ENCODE data around the gene DOCK9. TPM values are rescaled to one million over a fixed set of nuclear protein-coding genes. Genes with fewer than 3 reads are reported as not detected.

Gene DOCK9
- total RNA-seq, 6 experiments from 2014 or later, result 21.8 to 30.5 (median 25.5) TPM

DNA sequence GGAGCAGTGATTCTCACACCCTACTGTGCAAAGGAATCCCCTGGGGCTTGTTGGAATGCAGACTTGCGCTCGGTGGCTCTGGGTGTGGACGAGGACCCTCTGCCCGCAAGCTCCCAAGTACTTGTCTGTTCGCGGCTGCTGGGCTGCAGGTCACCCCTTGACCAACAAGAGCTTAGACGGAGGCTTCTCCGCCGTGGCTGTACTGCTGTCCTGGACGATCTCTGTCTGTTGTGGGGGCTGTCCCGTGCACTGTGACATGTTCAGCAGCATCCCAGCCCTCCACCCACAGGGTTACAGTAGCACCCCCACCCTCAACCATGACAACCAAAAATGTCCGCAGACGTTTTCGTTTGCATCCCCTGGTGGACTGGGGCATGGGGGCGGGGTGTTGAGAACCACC lies 202.5 kb downstream of the DOCK9 start:
- TF ChIP-seq, protein P1, sequence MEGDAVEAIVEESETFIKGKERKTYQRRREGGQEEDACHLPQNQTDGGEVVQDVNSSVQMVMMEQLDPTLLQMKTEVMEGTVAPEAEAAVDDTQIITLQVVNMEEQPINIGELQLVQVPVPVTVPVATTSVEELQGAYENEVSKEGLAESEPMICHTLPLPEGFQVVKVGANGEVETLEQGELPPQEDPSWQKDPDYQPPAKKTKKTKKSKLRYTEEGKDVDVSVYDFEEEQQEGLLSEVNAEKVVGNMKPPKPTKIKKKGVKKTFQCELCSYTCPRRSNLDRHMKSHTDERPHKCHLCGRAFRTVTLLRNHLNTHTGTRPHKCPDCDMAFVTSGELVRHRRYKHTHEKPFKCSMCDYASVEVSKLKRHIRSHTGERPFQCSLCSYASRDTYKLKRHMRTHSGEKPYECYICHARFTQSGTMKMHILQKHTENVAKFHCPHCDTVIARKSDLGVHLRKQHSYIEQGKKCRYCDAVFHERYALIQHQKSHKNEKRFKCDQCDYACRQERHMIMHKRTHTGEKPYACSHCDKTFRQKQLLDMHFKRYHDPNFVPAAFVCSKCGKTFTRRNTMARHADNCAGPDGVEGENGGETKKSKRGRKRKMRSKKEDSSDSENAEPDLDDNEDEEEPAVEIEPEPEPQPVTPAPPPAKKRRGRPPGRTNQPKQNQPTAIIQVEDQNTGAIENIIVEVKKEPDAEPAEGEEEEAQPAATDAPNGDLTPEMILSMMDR (IDR thresholded peaks at IDR 0.05), result no peak
- H3K27ac Mint-ChIP-seq, result no peak overlapping the region
- peaks cover 17% of the 10 kb centered on the region for H3K4me1 Mint-ChIP-seq (ENCODE audit: low read depth)
- H3K4me3 Mint-ChIP-seq, result no peak overlapping the region
- H3K36me3 Mint-ChIP-seq (ENCODE audit: low read depth), result peaks cover 12% of the 10 kb centered on the region
- H3K9me3 Mint-ChIP-seq, result peaks cover 17% of the 10 kb centered on the region
- peaks cover 26% of the 10 kb centered on the region for H3K27me3 Mint-ChIP-seq (ENCODE audit: insufficient read depth)
- DNase-seq, result no peak

DNA sequence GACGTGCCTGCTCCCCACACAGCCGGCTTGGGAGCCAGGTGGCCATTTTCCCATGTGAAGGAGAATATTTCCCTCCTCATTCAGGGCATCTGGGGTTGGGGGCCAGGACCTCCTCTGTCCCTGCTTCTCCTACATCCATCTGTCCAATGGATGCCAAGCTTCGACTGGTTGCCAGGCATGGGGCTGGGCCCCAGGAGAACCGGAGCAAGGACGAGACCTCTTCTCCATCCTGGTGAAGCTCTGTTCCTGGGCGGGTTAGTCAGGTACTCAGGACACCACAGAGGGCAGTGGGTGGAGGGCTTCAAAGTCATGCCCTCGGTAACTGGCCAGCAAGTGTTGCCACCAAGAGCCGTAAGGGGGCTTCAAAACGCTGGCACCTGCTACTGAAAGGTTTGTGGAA lies 203.1 kb downstream of the DOCK9 start:
- peaks cover 17% of the 10 kb centered on the region for H3K4me1 Mint-ChIP-seq (ENCODE audit: low read depth)
- H3K36me3 Mint-ChIP-seq (ENCODE audit: low read depth), result peaks cover 19% of the 10 kb centered on the region
- TF ChIP-seq, protein P1 (IDR thresholded peaks at IDR 0.05), result no peak
- H3K27ac Mint-ChIP-seq, result no peak overlapping the region
- no peak overlapping the region for H3K4me3 Mint-ChIP-seq
- H3K9me3 Mint-ChIP-seq, result peaks cover 23% of the 10 kb centered on the region
- H3K27me3 Mint-ChIP-seq (ENCODE audit: insufficient read depth), result peaks cover 31% of the 10 kb centered on the region
- no peak for DNase-seq

DNA sequence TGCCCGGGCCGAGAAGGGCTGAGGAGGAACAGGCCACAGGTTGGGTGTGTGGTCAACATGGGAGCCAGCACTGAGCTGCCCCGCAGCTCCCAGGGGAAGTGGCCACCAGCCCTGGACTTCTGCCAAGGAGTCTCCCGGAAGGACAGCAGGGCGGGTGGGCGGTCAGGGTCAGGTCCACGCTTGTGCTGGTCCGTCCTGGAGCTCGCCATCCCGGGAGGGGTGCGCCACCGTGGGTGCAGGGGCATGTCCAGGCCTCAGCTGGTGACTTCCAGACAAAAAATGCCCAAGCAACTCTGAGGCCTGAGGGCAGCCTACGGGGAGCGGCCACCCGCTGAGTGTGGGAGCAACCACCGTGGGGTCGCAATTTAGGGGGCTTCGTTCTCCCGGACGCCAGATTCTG lies 203.9 kb downstream of the DOCK9 start:
- no peak for DNase-seq
- no peak overlapping the region for H3K27ac Mint-ChIP-seq
- peaks cover 32% of the 10 kb centered on the region for H3K9me3 Mint-ChIP-seq
- H3K4me3 Mint-ChIP-seq, result no peak overlapping the region
- H3K27me3 Mint-ChIP-seq (ENCODE audit: insufficient read depth), result peaks cover 37% of the 10 kb centered on the region
- TF ChIP-seq, protein P1 (IDR thresholded peaks at IDR 0.05), result no peak
- H3K36me3 Mint-ChIP-seq (ENCODE audit: low read depth), result peaks cover 27% of the 10 kb centered on the region
- H3K4me1 Mint-ChIP-seq (ENCODE audit: low read depth), result peaks cover 17% of the 10 kb centered on the region

DNA sequence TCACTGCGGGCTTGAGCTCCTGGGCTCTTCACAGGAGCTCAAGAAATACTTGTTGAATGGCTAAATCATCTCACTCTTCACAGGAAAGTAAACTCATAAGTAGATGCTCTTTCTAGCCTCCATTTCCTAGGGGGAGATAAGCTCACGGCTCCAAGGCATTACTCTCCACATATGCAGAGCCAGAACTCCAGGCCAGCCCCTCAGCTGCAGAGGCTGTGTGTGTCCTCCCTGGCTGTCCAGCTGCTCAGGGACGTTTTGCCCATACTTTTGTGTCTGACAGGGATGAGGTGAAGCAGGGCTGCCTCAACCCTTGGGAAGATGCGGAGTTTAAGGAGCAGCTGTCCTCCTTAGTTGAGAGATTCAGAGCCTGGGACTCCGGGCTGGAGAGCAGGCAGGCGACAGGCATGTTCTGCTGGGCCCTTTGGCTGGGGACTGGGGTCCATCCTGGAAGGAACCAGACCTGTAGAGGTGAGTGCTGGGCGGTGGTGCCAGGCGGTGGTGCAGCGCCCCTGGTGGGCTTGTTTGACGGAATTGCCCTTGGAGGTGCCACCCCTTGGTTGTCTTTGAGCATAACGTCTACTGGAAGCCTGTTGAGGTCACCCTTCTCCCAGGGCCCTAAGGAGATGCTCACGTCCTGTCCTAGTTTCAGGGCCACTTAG lies 204.9 kb downstream of the DOCK9 start:
- H3K4me3 Mint-ChIP-seq, result no peak overlapping the region
- peaks cover 42% of the 10 kb centered on the region for H3K9me3 Mint-ChIP-seq
- TF ChIP-seq, protein P1 (IDR thresholded peaks at IDR 0.05), result peak; percentile 24; the same call in 1 of the 2 replicates
- no peak for DNase-seq
- peaks cover 17% of the 10 kb centered on the region for H3K4me1 Mint-ChIP-seq (ENCODE audit: low read depth)
- H3K36me3 Mint-ChIP-seq (ENCODE audit: low read depth), result peaks cover 27% of the 10 kb centered on the region
- no peak overlapping the region for H3K27ac Mint-ChIP-seq
- peaks cover 41% of the 10 kb centered on the region for H3K27me3 Mint-ChIP-seq (ENCODE audit: insufficient read depth)

DNA sequence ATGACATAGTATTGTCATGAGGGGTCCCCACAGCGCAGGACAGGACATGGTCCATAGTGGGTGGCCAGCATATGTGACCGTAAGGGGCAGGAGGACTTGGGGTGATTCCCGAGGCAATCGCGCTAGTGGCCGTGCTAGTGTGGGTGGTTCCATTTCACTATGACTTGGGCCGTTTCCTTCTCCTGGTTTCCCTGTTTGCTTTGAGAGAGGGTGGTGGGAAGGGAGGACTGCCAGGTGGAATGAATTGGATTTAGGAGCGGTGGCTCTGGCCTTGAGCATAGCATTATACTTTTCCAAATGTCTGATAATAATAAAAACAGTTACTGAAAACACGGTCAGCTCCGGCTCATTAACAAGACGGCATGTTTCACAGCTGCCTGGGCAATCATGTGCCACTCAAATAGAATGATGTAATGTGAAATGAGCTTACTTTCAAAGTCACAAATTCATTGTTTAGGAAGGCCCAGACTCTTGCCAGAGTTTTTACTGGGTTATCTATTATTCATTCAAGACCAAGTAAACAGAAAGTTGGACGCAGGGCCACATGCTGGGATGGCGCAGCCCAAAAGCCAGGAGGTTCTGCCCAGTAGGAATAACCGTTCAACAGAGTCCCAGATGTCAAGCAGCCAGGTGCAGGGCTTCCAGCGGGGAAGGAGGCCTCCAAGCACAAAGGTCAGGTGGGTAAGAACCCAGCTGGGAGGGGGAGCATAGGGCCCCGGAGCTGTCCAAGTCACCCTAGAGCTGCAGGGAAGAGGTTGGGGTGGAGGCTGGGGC lies 205.8 kb downstream of the DOCK9 start:
- H3K27me3 Mint-ChIP-seq (ENCODE audit: insufficient read depth), result peaks cover 49% of the 10 kb centered on the region

More for the DNA sequence above, 205.8 kb downstream of the DOCK9 start:
- H3K4me3 Mint-ChIP-seq, result no peak overlapping the region
- no peak for DNase-seq
- peaks cover 27% of the 10 kb centered on the region for H3K36me3 Mint-ChIP-seq (ENCODE audit: low read depth)
- no peak overlapping the region for H3K27ac Mint-ChIP-seq
- H3K9me3 Mint-ChIP-seq, result peaks cover 43% of the 10 kb centered on the region
- peaks cover 17% of the 10 kb centered on the region for H3K4me1 Mint-ChIP-seq (ENCODE audit: low read depth)
- TF ChIP-seq, protein P1 (IDR thresholded peaks at IDR 0.05), result no peak

All from HFFc6 (cell line).